DMS79 (cell line): ENCODE measurements around the gene INTS1.

Experiments used
- DNase-seq: peaks from one replicate; lab custom pipeline; 2025; lab: John Stamatoyannopoulos, UW

Gene INTS1

GRCh38 chr7:1503816-1504775 lies at the start of gene INTS1:
INTS1 (minus strand) TSS chr7:1504389; CDS start chr7:1503960, 429 bp downstream.
- DNase-seq, result peak; percentile 70

DNA sequence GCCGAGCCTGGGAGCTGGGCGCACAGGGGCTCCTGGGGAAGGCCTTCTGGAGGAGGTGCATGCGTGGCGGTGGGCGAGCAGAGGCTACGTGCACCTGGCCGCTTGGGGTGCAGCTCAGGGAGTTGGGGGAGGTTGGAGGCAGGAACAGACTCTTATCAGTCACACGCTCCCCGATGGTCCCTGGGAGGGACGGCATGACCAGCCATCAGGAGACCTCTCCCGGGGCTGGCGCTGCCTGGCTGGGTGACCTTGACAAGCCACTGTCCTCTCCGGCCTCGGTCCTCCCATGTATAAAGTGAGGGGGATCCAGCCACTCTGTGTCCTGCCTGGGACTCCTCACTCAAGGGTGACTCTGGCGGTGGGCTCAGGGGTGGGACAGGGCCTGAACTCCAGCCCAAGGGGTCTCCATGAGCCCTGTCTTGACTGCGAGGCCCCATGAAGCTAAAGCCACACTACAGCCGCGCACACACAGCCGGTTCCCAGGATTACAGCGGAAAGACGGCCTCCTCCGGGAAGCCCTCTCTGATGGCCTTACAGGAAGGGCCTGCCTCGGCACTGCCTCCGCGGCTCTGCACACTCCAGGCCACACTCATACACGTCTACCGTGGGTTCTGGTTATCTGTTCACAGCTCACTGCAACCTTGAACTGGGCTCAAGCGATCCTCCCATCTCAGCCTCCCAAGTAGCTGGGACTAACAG lies 49.5 kb upstream of the INTS1 start:
- no peak for DNase-seq

GRCh38 chr7:1552200-1552599 lies 48.0 kb upstream of the INTS1 start:
- DNase-seq, result no peak

- no peak for DNase-seq
These were observed 46.6 kb upstream of the INTS1 start for GRCh38 chr7:1550846-1551155.

DNA sequence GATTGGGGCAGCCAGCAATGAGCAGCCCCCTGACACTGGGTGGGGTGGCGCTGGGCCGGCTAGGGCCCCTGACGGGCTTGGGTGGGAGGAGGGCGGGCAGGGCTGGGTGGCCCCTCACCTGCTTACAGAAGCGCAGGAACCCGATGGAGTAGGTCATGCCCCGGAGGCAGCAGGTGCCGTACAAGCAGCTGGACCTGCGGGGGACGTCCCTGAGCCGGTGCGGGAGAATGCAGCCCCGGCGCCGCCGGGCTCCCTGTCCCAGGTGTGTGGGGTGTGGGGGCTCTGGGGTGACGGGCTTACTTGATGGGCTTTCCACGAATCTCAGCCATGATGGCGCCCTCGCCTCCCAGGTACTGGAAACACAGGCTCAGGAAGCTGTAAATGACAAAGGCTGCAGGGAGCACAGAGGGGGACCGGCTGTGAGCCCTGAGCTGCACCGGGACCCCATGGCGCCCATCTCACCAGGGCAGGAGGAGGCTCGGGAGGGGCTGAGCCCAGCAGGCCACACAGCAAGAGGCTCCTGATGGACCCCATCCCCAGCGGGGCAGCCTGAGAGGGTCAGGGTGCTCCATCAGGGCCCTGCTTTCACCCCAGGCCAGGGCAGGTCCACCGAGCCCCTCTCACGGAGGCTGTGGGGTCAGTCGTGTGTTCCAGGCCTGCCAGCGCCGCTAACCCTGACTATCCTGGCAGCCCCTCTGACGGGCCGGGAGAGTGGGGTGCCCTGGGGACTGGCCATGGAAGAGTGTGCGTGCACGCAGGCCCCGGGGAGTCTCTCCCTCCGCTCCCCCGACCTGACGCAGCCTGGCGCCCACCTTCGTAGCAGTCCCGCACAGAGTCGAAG lies 46.0 kb upstream of the INTS1 start:
- DNase-seq, result no peak

DNA sequence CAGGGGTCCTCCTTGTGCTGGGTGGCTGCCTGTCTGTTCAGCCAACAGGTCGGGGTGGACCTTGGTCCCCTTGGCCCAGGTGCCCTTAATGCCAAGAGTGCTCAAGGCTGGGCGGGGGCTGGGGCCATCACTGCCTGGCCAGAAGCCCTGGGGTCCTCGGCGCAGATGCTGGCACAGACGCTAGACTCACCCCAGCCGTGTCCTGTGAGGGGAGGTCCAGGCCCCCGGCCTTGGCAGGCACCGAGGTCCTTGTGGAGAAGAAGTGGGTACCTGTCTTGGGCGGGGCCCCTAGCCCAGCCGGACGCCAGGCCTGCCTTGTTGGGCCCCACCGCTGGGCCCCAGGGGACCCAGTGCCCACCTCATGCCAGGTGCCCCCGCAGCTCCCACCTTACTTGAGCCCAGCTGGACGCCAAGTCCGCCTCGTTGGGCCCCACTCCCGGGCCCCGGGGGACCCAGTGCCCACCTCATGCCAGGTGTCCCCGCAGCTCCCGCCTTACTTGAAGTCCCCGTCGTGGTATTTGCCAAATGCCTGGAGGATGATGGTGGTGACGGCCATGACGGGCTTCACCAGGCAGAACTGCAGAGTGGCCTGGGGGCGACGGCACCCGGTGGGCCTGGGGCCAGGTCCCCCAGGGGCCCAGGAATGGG lies 45.3 kb upstream of the INTS1 start:
- DNase-seq, result no peak

GRCh38 chr7:1548944-1549343 lies 44.8 kb upstream of the INTS1 start:
- DNase-seq, result no peak

DNA sequence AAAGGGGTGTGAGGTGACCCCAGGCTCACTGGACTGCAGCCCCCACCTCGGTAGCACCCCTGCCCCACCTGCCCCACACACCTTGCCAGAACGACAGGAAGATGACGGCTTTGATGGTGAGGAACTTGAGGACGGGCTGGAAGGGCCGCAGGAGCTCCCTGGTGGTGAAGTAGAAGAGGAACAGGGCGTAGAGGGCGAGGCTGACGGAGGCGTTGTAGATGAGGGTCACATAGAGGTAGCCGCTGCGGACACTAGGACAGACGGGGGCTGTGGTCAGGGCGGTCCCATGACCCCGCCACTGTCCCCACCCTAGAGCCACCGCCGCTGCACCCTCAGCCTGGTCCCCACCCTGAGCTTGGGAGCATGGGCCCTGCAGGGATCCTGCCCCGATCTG lies 44.2 kb upstream of the INTS1 start:
- no peak for DNase-seq

GRCh38 chr7:1547777-1548437 lies 43.7 kb upstream of the INTS1 start:
- DNase-seq, result no peak

GRCh38 chr7:1546909-1547776 lies 43.0 kb upstream of the INTS1 start:
- no peak for DNase-seq

GRCh38 chr7:1546274-1546908 lies 42.2 kb upstream of the INTS1 start:
- DNase-seq, result no peak

DNA sequence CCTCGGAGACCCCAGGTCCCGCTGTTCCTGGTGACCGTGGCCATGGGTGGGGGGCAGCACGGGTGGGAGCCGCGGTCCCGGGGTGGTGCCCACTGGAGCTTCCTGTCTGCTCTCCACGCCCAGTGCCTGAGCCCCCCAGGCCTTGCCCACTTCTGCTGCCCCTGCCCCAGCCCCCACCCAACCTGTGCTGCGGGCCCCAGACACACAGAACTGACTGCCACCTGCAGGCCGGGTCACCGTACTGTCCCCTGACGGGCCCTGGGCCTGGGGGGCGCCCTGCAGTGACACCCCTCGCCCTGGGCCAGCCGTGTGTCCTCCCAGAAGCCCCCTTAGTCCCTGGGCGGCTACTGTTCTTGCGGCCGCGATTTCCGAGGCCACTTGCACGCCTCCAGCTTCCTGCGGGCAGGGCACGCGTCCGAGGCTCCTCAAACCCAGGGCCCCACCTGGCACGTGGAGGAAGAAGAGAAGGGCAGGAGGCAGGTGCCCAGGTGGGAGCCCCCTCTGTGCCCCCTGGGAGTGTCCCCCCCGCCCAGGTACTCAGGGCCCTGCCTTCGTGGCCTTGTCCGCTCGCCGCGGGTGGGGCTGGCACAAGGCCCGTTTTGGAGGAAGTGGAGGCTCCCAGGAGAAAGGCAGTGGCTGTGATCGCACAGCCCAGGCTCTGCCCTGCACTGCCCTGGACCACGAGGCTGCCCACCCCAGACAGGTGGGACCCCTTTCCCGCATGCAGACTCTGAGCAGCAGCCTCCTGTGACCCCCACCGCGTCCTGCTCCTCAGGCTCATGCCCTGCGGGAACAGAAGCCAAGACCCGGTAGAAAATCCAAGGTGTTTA lies 41.4 kb upstream of the INTS1 start:
- no peak for DNase-seq

- DNase-seq, result no peak
These were observed 40.8 kb upstream of the INTS1 start for GRCh38 chr7:1544896-1545416.

DNA sequence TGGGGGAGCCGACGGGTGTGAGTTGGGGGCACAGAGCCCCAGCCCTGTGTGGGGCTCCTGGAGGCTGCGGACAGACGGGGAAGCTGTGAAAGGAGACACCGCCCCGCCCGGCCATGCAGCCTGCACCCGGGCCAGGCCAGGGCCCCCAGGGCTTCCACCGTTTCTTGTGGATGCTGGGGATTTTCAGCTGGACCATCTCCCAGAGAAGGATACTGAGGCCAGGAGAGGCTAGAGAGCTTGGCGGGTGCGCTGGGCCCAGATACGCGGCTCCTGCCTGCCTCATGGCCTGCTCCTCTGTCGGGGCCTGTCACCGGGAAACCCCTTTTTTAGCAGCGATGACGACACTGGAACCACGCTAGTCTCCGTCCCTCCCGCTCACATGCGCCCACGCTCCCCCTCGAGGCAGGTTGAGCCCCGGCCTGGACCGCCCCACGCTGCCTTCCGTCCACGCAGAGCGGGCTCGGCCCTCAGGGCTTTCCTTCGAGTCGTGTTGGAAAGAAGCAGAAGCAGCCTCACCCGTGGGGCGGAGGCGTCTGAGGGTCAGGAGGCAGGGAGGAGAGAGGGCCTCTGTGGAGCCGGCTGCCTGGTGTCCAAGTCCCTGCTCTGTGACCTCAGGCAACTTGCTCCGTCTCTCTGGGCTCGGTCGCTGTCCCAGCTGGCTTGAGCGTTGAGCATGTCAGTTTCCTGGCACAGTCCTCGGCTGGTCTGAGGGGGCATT lies 40.1 kb upstream of the INTS1 start:
- no peak for DNase-seq

DNA sequence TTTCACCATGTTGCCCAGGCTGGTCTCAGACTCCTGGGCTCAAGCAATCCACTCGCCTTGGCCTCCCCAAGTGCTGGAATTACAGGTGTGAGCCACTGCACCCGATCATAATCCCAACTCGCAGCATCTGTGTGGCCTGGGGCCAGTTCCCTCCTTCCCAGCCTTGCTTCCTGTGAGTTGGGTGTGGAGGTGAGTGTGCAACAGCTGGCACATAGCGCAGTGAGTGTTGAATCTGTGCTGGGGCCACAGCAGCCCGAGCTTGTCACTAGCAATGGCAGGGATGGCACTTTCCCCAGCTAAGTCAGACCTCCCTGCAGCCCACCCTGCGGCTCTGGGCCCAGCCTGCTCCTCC lies 39.6 kb upstream of the INTS1 start:
- no peak for DNase-seq

DNA sequence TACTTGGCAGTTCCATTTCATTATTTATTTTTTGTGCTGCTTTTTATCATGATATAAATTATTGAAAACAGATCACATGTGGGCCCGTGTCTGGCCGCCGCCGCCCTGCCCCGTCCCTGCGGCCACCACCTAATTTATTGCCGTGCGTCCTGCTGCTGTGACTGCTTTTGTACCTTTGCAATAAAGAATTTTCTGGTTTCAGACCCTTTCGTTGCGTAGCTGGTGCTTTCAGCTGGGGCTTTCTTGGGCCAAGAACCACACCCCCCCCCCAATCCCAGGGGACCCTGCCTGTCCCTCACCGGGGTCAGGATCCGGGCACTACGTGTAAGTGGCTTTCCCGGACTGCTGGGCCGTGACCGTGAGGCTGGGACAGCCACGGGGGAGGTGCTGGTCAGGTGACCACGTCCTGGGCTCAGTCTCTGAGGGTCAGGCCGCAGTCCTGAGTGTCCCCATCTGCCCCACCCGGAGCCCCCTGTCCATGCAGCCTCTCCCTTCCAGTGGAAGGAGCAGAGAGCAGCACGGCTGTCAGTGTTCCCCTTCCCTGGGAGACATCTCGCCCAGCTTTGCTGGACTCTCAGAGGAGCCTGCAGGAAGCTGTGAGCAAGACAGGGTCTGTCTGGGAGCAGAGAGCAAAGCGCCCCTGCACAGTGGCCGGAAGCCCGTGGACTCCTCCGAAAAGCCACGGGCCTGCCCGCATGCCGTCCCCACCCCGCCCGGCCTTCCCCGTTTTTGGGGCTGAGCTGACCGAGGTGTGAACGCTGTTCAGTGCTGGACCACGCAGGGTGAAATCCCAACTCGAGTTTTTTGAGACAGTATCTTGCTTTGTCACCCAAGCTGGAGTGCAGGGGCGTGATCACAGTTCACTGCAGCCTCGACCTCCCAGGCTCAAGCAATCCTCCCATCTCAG lies 38.9 kb upstream of the INTS1 start:
- DNase-seq, result no peak

- DNase-seq, result no peak
These were observed 38.1 kb upstream of the INTS1 start for GRCh38 chr7:1542329-1542728.
